ENCODE measurements around the gene GATA2. TPM values are rescaled to one million over a fixed set of nuclear protein-coding genes. Genes with fewer than 3 reads are reported as not detected.

GATA2 gene
- total and polyA plus RNA-seq, 2 experiments from 2014 or later = 23.8 to 34.0 TPM

- Histone ChIP-seq H3K79me2 (ENCODE audit: insufficient read depth) (no peaks in the 10 kb centered on the region), H3F3A (ENCODE audit: insufficient read depth) (no peaks in the 10 kb centered on the region), H4K20me1 (ENCODE audit: insufficient read depth) (no peaks in the 10 kb centered on the region), H3K4me3 (no peak overlapping the region), H3K4me1 (ENCODE audit: insufficient read depth) (no peaks in the 10 kb centered on the region), H3K4me2 (ENCODE audit: unreplicated experiment) (no peak overlapping the region), H3K9ac (no peak overlapping the region), H3K9me2 (ENCODE audit: insufficient read depth) (no peaks in the 10 kb centered on the region), H3K27me3 (replicated peaks; ENCODE audit: insufficient read depth) (no peaks in the 10 kb centered on the region), H3K27ac (no peak overlapping the region), H3K9me3 (ENCODE audit: low read depth) (no peaks in the 10 kb centered on the region), H3K36me3 (ENCODE audit: low read depth) (no peaks in the 10 kb centered on the region), H2AFZ (no peak overlapping the region)
- no peak for DNase-seq
- in situ Hi-C loops (cut with MboI) = no loop called here
- TF ChIP-seq EZH2phosphoT487 (IDR thresholded peaks at IDR 0.05; ENCODE audit: insufficient read depth, low read depth) = no peak
- no peak for TF ChIP-seq EZH2 (IDR thresholded peaks at IDR 0.05; ENCODE audit: insufficient read depth, poor library complexity, severe bottlenecking)
- WGBS, 2 experiments (ENCODE audit: low coverage in 1 of 2, low lambda C conversion rate in 2 of 2, missing lambda C conversion rate in 2 of 2) = 87 to 89% methylated on average over 3 of the region's 3 CpGs
These were observed 45.4 kb downstream of the GATA2 start for GRCh38 chr3:128447561-128448013.

- H3K27ac ChIP-seq = no peak overlapping the region
These were observed 46.2 kb downstream of the GATA2 start for GRCh38 chr3:128446821-128447220.

GRCh38 chr3:128445357-128445756, 47.6 kb downstream of the GATA2 start:
- Histone ChIP-seq H3K27ac (no peak overlapping the region), H3K9me2 (ENCODE audit: insufficient read depth) (no peaks in the 10 kb centered on the region), H3K9me3 (ENCODE audit: low read depth) (no peaks in the 10 kb centered on the region), H3K4me2 (ENCODE audit: unreplicated experiment) (no peak overlapping the region), H2AFZ (no peak overlapping the region), H4K20me1 (ENCODE audit: insufficient read depth) (no peaks in the 10 kb centered on the region), H3K27me3 (replicated peaks; ENCODE audit: insufficient read depth) (no peaks in the 10 kb centered on the region), H3K4me3 (no peak overlapping the region), H3K36me3 (ENCODE audit: low read depth) (no peaks in the 10 kb centered on the region), H3K4me1 (ENCODE audit: insufficient read depth) (no peaks in the 10 kb centered on the region), H3F3A (ENCODE audit: insufficient read depth) (no peaks in the 10 kb centered on the region), H3K79me2 (ENCODE audit: insufficient read depth) (no peaks in the 10 kb centered on the region), H3K9ac (no peak overlapping the region)
- in situ Hi-C loops (cut with MboI) = no loop called here
- WGBS, 2 experiments (ENCODE audit: low coverage in 1 of 2, low lambda C conversion rate in 2 of 2, missing lambda C conversion rate in 2 of 2) = 50 to 71% methylated on average over 1 of the region's 1 CpG
- DNase-seq = no peak
- TF ChIP-seq EZH2phosphoT487 (IDR thresholded peaks at IDR 0.05; ENCODE audit: insufficient read depth, low read depth) (no peak), EZH2 (IDR thresholded peaks at IDR 0.05; ENCODE audit: insufficient read depth, poor library complexity, severe bottlenecking) (no peak)

More at GRCh38 chr3:128446821-128447220, 46.2 kb downstream of the GATA2 start:
- no peaks in the 10 kb centered on the region for H3K9me3 ChIP-seq (ENCODE audit: low read depth)
- H3K79me2 ChIP-seq (ENCODE audit: insufficient read depth) = no peaks in the 10 kb centered on the region
- H3K9me2 ChIP-seq (ENCODE audit: insufficient read depth) = no peaks in the 10 kb centered on the region
- no peaks in the 10 kb centered on the region for H3K36me3 ChIP-seq (ENCODE audit: low read depth)
- in situ Hi-C loops (cut with MboI) = no loop called here
- no peak for TF ChIP-seq EZH2phosphoT487 (IDR thresholded peaks at IDR 0.05; ENCODE audit: insufficient read depth, low read depth)
- no peak for TF ChIP-seq EZH2 (IDR thresholded peaks at IDR 0.05; ENCODE audit: insufficient read depth, poor library complexity, severe bottlenecking)
- H4K20me1 ChIP-seq (ENCODE audit: insufficient read depth) = no peaks in the 10 kb centered on the region
- no peak overlapping the region for H3K9ac ChIP-seq
- no peaks in the 10 kb centered on the region for H3F3A ChIP-seq (ENCODE audit: insufficient read depth)
- H2AFZ ChIP-seq = no peak overlapping the region
- H3K4me2 ChIP-seq (ENCODE audit: unreplicated experiment) = no peak overlapping the region
- no peak overlapping the region for H3K4me3 ChIP-seq
- no peaks in the 10 kb centered on the region for H3K4me1 ChIP-seq (ENCODE audit: insufficient read depth)
- DNase-seq = no peak
- H3K27me3 ChIP-seq (replicated peaks; ENCODE audit: insufficient read depth) = no peaks in the 10 kb centered on the region
- 75 to 89% methylated on average over 1 of the region's 1 CpG for WGBS, 2 experiments (ENCODE audit: low coverage in 1 of 2, low lambda C conversion rate in 2 of 2, missing lambda C conversion rate in 2 of 2)

- no peaks in the 10 kb centered on the region for H3K79me2 ChIP-seq (ENCODE audit: insufficient read depth)
- no peaks in the 10 kb centered on the region for H3K4me1 ChIP-seq (ENCODE audit: insufficient read depth)
- H4K20me1 ChIP-seq (ENCODE audit: insufficient read depth) = no peaks in the 10 kb centered on the region
- H3K9ac ChIP-seq = no peak overlapping the region
- H3K4me3 ChIP-seq = no peak overlapping the region
- no peak overlapping the region for H3K27ac ChIP-seq
- no peak overlapping the region for H2AFZ ChIP-seq
- H3K4me2 ChIP-seq (ENCODE audit: unreplicated experiment) = no peak overlapping the region
- no peaks in the 10 kb centered on the region for H3K36me3 ChIP-seq (ENCODE audit: low read depth)
- no peak for DNase-seq
- H3K9me2 ChIP-seq (ENCODE audit: insufficient read depth) = no peaks in the 10 kb centered on the region
- no peaks in the 10 kb centered on the region for H3K9me3 ChIP-seq (ENCODE audit: low read depth)
- WGBS, 2 experiments (ENCODE audit: low coverage in 1 of 2, low lambda C conversion rate in 2 of 2, missing lambda C conversion rate in 2 of 2) = 23 to 34% methylated on average over 3 of the region's 3 CpGs
- no peak for TF ChIP-seq EZH2phosphoT487 (IDR thresholded peaks at IDR 0.05; ENCODE audit: insufficient read depth, low read depth)
- no peaks in the 10 kb centered on the region for H3K27me3 ChIP-seq (replicated peaks; ENCODE audit: insufficient read depth)
- in situ Hi-C loops (cut with MboI) = no loop called here
- H3F3A ChIP-seq (ENCODE audit: insufficient read depth) = no peaks in the 10 kb centered on the region
These were observed 49.2 kb downstream of the GATA2 start for GRCh38 chr3:128443771-128444170.

GRCh38 chr3:128442949-128443348, 50.1 kb downstream of the GATA2 start:
- H4K20me1 ChIP-seq (ENCODE audit: insufficient read depth) = no peaks in the 10 kb centered on the region
- no peak overlapping the region for H2AFZ ChIP-seq
- no peak overlapping the region for H3K27ac ChIP-seq
- no peak overlapping the region for H3K4me2 ChIP-seq (ENCODE audit: unreplicated experiment)
- H3K9me2 ChIP-seq (ENCODE audit: insufficient read depth) = no peaks in the 10 kb centered on the region
- DNase-seq = no peak
- WGBS, 2 experiments (ENCODE audit: low coverage in 1 of 2, low lambda C conversion rate in 2 of 2, missing lambda C conversion rate in 2 of 2) = 64 to 67% methylated on average over 6 of the region's 6 CpGs
- no peaks in the 10 kb centered on the region for H3F3A ChIP-seq (ENCODE audit: insufficient read depth)
- no peak overlapping the region for H3K4me3 ChIP-seq
- TF ChIP-seq EZH2 (IDR thresholded peaks at IDR 0.05; ENCODE audit: insufficient read depth, poor library complexity, severe bottlenecking) (no peak), EZH2phosphoT487 (IDR thresholded peaks at IDR 0.05; ENCODE audit: insufficient read depth, low read depth) (no peak)
- no peak overlapping the region for H3K9ac ChIP-seq
- no peaks in the 10 kb centered on the region for H3K79me2 ChIP-seq (ENCODE audit: insufficient read depth)
- H3K27me3 ChIP-seq (replicated peaks; ENCODE audit: insufficient read depth) = no peaks in the 10 kb centered on the region
- in situ Hi-C loops (cut with MboI) = no loop called here
- no peaks in the 10 kb centered on the region for H3K4me1 ChIP-seq (ENCODE audit: insufficient read depth)
- no peaks in the 10 kb centered on the region for H3K36me3 ChIP-seq (ENCODE audit: low read depth)
- no peaks in the 10 kb centered on the region for H3K9me3 ChIP-seq (ENCODE audit: low read depth)
